Inflammatory macrophage (primary cell): ENCODE data around the gene TPPP.

ENCODE experiments used
- DNase-seq, 2 donors: peaks; one replicate each; pipeline ENCODE4 v3.0.0-alpha.2; 2020 to 2022

The TPPP gene

GRCh38 chr5:665541-665955 lies 27.6 kb downstream of the TPPP start:
- no peak for DNase-seq

- no peak for DNase-seq
Observed at GRCh38 chr5:664994-665360, 28.2 kb downstream of the TPPP start.

- DNase-seq = no peak
Observed at GRCh38 chr5:664343-664993, 28.7 kb downstream of the TPPP start.

- no peak for DNase-seq
Observed at GRCh38 chr5:663436-664342, 29.5 kb downstream of the TPPP start.

GRCh38 chr5:662751-663435 lies 30.3 kb downstream of the TPPP start:
- DNase-seq = no peak

GRCh38 chr5:661891-662750 lies 31.0 kb downstream of the TPPP start:
- DNase-seq = no peak

GRCh38 chr5:660491-661030 lies 32.6 kb downstream of the TPPP start:
- DNase-seq = no peak

- DNase-seq = no peak
Observed at GRCh38 chr5:659496-660263, 33.5 kb downstream of the TPPP start.

GRCh38 chr5:658103-658502 lies 35.0 kb downstream of the TPPP start:
- DNase-seq = no peak

GRCh38 chr5:657570-657969 lies 35.6 kb downstream of the TPPP start:
- peak; percentile 61 to 89 for DNase-seq

GRCh38 chr5:655406-655805 lies 37.7 kb downstream of the TPPP start:
- no peak for DNase-seq

- no peak for DNase-seq
Observed at GRCh38 chr5:654071-654778, 38.9 kb downstream of the TPPP start.

- no peak for DNase-seq
Observed at GRCh38 chr5:652773-653350, 40.3 kb downstream of the TPPP start.

GRCh38 chr5:652023-652515 lies 41.1 kb downstream of the TPPP start:
- DNase-seq = no peak

GRCh38 chr5:651296-652022 lies 41.7 kb downstream of the TPPP start:
- DNase-seq = no peak

GRCh38 chr5:647727-648126 lies 45.4 kb downstream of the TPPP start:
- DNase-seq = no peak

- DNase-seq = no peak
Observed at GRCh38 chr5:647311-647710, 45.8 kb downstream of the TPPP start.

GRCh38 chr5:646396-647201 lies 46.6 kb downstream of the TPPP start:
- DNase-seq = no peak

- no peak for DNase-seq
Observed at GRCh38 chr5:645421-645820, 47.7 kb downstream of the TPPP start.
